ENCODE data around the gene NXPH1.

NXPH1 gene

DNA sequence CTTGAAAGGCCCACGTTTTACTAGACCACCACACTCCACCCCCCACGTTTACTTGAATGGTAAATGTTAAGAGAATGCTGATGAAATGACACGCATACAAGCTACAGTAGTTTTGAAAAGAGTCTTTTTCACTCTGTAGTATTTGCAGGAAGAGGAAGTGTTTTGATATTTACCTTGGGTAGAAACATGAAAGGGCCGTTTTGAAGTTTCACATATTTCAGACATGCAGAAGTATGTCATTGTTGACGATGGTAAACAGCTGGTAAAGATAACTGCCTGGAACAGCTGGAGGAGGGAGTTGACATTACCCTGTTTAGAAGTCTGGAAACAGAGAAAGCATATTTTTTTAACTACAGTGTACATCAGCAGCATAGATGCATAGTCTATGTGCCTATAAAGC, 160.7 kb downstream of the NXPH1 start:
- H3K4me2 ChIP-seq (ENCODE audit: low read length): no peak overlapping the region
- H3F3A ChIP-seq (ENCODE audit: insufficient read depth, low read length): no peaks in the 10 kb centered on the region
- no peaks in the 10 kb centered on the region for H3K4me1 ChIP-seq (ENCODE audit: insufficient read depth, low read length, severe bottlenecking)
- no peaks in the 10 kb centered on the region for H3K9me3 ChIP-seq (ENCODE audit: low read length)
- no peak overlapping the region for H3K4me3 ChIP-seq (ENCODE audit: low read depth, low read length, poor library complexity, severe bottlenecking)
- no peaks in the 10 kb centered on the region for H3K27me3 ChIP-seq (ENCODE audit: insufficient read depth, low read length)
- H3K27ac ChIP-seq (ENCODE audit: low read depth, low read length, poor library complexity, severe bottlenecking): no peak overlapping the region
- no peaks in the 10 kb centered on the region for H3K79me2 ChIP-seq (ENCODE audit: insufficient read depth, low read length)
- TF ChIP-seq, protein P1, sequence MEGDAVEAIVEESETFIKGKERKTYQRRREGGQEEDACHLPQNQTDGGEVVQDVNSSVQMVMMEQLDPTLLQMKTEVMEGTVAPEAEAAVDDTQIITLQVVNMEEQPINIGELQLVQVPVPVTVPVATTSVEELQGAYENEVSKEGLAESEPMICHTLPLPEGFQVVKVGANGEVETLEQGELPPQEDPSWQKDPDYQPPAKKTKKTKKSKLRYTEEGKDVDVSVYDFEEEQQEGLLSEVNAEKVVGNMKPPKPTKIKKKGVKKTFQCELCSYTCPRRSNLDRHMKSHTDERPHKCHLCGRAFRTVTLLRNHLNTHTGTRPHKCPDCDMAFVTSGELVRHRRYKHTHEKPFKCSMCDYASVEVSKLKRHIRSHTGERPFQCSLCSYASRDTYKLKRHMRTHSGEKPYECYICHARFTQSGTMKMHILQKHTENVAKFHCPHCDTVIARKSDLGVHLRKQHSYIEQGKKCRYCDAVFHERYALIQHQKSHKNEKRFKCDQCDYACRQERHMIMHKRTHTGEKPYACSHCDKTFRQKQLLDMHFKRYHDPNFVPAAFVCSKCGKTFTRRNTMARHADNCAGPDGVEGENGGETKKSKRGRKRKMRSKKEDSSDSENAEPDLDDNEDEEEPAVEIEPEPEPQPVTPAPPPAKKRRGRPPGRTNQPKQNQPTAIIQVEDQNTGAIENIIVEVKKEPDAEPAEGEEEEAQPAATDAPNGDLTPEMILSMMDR (IDR thresholded peaks at IDR 0.05; ENCODE audit: low read length): no peak
- no peak for TF ChIP-seq EZH2 (IDR thresholded peaks at IDR 0.05; ENCODE audit: borderline replicate concordance, low read length)
- H3K9ac ChIP-seq (ENCODE audit: low read length): no peak overlapping the region
- H3K9me2 ChIP-seq (ENCODE audit: low read depth, low read length): no peaks in the 10 kb centered on the region
- no peak overlapping the region for H2AFZ ChIP-seq (ENCODE audit: low read length)
- no peaks in the 10 kb centered on the region for H4K20me1 ChIP-seq (ENCODE audit: insufficient read depth, low read length)
- H3K36me3 ChIP-seq (ENCODE audit: insufficient read depth, low read length): no peaks in the 10 kb centered on the region

DNA sequence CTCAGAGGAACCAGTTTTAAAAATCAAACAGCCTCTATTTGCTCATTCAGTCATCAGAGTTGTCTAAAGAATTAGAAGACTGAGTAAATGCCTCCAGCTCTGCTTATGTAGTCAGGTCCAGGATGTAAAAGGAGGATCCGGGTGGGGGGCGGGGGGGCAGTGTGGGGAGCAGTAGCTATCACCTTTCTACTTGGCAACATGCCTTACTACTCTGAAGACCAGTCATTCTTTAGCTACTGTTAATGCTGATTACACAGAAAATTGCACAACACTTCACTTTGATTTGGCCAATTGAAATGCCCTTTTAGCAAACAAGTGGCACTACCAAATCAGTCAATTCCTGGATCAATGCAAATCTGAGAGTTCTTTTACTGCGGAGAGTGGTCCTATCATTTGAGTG, 164.2 kb downstream of the NXPH1 start:
- Histone ChIP-seq H3K79me2 (ENCODE audit: insufficient read depth, low read length) (no peaks in the 10 kb centered on the region), H3K4me2 (ENCODE audit: low read length) (no peak overlapping the region), H4K20me1 (ENCODE audit: insufficient read depth, low read length) (no peaks in the 10 kb centered on the region), H3K9me3 (ENCODE audit: low read length) (no peaks in the 10 kb centered on the region), H3K9ac (ENCODE audit: low read length) (no peak overlapping the region), H3K4me3 (ENCODE audit: low read depth, low read length, poor library complexity, severe bottlenecking) (no peak overlapping the region), H3K27ac (ENCODE audit: low read depth, low read length, poor library complexity, severe bottlenecking) (no peak overlapping the region), H3K36me3 (ENCODE audit: insufficient read depth, low read length) (no peaks in the 10 kb centered on the region), H2AFZ (ENCODE audit: low read length) (no peak overlapping the region), H3K4me1 (ENCODE audit: insufficient read depth, low read length, severe bottlenecking) (no peaks in the 10 kb centered on the region), H3F3A (ENCODE audit: insufficient read depth, low read length) (no peaks in the 10 kb centered on the region), H3K9me2 (ENCODE audit: low read depth, low read length) (no peaks in the 10 kb centered on the region), H3K27me3 (ENCODE audit: insufficient read depth, low read length) (no peaks in the 10 kb centered on the region)
- TF ChIP-seq, protein P1 (IDR thresholded peaks at IDR 0.05; ENCODE audit: low read length): no peak
- no peak for TF ChIP-seq EZH2 (IDR thresholded peaks at IDR 0.05; ENCODE audit: borderline replicate concordance, low read length)

DNA sequence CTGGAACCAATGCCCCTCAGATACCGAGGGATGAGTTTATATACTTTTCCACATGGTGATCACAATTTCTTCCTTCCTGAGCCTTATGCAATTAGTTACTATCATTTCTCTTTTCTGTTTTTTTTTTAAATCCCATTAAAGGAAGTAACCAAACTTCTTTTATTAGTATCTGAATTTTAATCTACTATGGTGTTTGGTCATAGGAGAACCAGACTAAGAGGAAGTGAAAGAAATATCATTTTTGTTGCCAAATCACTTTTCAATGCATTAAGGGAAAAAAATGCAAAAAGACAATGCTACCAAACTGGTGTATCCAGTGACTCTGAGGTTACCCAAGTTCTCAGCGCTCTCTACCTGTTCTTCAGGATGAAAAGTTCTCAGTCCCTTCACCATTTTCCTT, 167.7 kb downstream of the NXPH1 start:
- Histone ChIP-seq H4K20me1 (ENCODE audit: insufficient read depth, low read length) (no peaks in the 10 kb centered on the region), H3K36me3 (ENCODE audit: insufficient read depth, low read length) (no peaks in the 10 kb centered on the region), H3K27me3 (ENCODE audit: insufficient read depth, low read length) (no peaks in the 10 kb centered on the region), H3K4me3 (ENCODE audit: low read depth, low read length, poor library complexity, severe bottlenecking) (no peak overlapping the region), H3F3A (ENCODE audit: insufficient read depth, low read length) (no peaks in the 10 kb centered on the region), H3K9me3 (ENCODE audit: low read length) (no peaks in the 10 kb centered on the region), H3K27ac (ENCODE audit: low read depth, low read length, poor library complexity, severe bottlenecking) (no peak overlapping the region), H3K4me1 (ENCODE audit: insufficient read depth, low read length, severe bottlenecking) (no peaks in the 10 kb centered on the region), H3K9ac (ENCODE audit: low read length) (no peak overlapping the region), H3K79me2 (ENCODE audit: insufficient read depth, low read length) (no peaks in the 10 kb centered on the region), H3K9me2 (ENCODE audit: low read depth, low read length) (no peaks in the 10 kb centered on the region; the same call in 1 of the 2 replicates), H2AFZ (ENCODE audit: low read length) (no peak overlapping the region), H3K4me2 (ENCODE audit: low read length) (no peak overlapping the region)
- no peak for TF ChIP-seq EZH2 (IDR thresholded peaks at IDR 0.05; ENCODE audit: borderline replicate concordance, low read length)

DNA sequence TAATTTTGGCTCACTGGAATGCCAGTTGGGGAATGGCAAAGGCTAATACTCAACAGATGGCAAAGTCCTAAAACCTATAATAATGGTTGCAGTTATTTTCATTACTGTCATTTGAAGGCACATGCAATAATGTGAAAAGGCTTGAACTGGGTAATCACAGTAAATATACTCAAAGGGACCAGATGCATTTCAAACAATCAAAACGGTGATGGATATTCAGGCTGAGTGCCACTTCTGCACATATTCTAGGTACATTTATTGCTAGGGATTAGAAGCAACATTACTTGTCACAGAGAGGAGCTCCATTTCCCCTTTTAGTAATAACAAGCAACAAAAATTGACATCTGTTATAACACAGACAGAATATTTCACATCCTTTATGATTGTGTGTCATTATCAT, 171.8 kb downstream of the NXPH1 start:
- Histone ChIP-seq H3K9me2 (ENCODE audit: low read depth, low read length) (no peaks in the 10 kb centered on the region; the same call in 1 of the 2 replicates), H3K9ac (ENCODE audit: low read length) (no peak overlapping the region), H3K4me2 (ENCODE audit: low read length) (no peak overlapping the region), H3K27me3 (ENCODE audit: insufficient read depth, low read length) (no peaks in the 10 kb centered on the region), H3K27ac (ENCODE audit: low read depth, low read length, poor library complexity, severe bottlenecking) (no peak overlapping the region), H2AFZ (ENCODE audit: low read length) (no peak overlapping the region), H3K36me3 (ENCODE audit: insufficient read depth, low read length) (no peaks in the 10 kb centered on the region), H3K9me3 (ENCODE audit: low read length) (no peaks in the 10 kb centered on the region), H3K79me2 (ENCODE audit: insufficient read depth, low read length) (no peaks in the 10 kb centered on the region), H3F3A (ENCODE audit: insufficient read depth, low read length) (no peaks in the 10 kb centered on the region), H3K4me1 (ENCODE audit: insufficient read depth, low read length, severe bottlenecking) (no peaks in the 10 kb centered on the region), H3K4me3 (ENCODE audit: low read depth, low read length, poor library complexity, severe bottlenecking) (no peak overlapping the region), H4K20me1 (ENCODE audit: insufficient read depth, low read length) (no peaks in the 10 kb centered on the region)
- TF ChIP-seq, protein P1 (IDR thresholded peaks at IDR 0.05; ENCODE audit: low read length): no peak
- no peak for TF ChIP-seq EZH2 (IDR thresholded peaks at IDR 0.05; ENCODE audit: borderline replicate concordance, low read length)

All from OCI-LY1 (cell line).